GM12874 (cell line): ENCODE results near the gene MOB3C.

Experiments used
- CTCF ChIP-seq: IDR thresholded peaks from 2 replicates; pipeline ENCODE4 v1.5.1; 2011; ENCODE audit warnings: low read depth, mild to moderate bottlenecking, control low read depth, low read length, moderate library complexity; ENCODE audit not compliant: insufficient read depth

MOB3C gene

DNA sequence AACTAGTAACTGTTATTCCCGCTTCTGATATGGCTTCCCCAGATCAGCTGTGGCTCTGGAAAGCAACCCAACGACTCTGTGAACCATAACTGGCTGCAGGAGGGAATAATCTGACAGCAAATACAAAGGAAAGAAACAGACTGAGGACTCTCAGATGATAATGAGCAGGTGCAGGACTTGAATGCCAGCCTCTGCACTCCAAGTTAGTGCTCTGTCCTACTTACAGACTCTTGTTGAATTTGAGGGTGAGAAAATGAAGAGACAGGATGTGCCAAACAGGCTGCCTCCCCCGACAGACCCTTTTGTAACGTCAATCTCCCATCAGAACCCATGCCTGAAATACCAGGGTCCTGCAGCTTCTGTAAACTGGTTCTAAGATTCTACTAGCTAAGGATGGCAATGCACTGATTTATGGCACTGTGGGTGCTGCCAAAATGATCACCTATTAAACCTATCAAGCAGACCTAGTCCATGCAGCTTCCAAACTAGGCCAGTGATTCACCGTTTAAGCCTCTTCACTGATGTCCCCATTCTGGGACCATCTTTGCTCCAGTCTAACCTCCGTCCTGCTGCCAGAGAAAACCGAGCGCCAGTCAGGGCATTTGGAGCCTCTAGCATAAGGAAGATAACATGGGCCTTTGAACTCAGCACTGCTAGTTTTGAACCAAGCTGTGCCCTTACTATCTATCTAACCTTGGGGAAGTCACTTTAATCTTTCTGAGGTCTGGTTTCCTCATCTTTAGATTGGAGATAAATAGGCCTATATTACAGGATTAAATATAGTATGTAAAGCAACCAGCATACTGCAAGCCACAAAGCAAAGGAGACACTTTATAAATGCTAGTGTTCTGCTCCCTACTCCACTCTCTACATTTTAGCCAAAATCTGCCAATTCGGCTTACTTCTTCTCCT lies 17.3 kb downstream of the MOB3C start:
- TF ChIP-seq CTCF: no peak

DNA sequence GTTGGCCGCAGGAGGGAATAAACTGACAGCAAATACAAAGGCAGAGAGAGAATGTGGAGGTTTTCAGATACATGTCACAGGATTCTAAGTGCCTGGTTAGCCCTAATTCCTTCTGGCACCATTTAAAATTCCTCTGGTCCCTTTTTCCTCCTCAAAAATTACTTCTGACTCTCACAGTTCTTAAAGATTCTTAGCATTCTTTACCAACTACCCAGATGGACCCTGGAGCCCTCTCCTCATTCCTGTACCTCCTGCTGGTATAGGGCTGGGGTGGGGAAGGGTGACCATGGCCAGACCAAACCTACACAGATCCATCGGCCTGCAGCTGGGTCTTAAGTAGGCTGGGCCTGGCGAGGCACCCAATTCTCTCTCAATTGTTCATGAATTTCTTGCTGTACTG lies 19.8 kb downstream of the MOB3C start:
- TF ChIP-seq CTCF: no peak

DNA sequence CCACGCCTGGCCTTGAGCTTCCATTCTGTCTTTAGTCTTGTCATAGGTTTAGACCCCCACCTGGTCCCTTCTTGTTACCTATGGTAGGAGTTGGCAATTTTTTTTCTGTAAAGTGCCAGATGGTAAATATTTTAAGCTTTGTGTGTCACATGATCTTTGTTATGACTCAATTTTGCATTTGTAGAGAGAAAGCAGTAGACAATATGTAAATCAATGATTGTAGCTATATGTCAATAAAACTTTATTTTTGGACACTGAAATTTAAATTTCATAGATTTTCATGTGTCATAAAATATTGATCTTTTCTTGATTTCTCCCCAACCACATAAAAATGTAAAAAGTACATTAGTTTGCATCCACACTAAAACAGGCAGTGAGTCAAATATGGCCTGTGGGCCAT lies 20.6 kb downstream of the MOB3C start:
- no peak for TF ChIP-seq CTCF

DNA sequence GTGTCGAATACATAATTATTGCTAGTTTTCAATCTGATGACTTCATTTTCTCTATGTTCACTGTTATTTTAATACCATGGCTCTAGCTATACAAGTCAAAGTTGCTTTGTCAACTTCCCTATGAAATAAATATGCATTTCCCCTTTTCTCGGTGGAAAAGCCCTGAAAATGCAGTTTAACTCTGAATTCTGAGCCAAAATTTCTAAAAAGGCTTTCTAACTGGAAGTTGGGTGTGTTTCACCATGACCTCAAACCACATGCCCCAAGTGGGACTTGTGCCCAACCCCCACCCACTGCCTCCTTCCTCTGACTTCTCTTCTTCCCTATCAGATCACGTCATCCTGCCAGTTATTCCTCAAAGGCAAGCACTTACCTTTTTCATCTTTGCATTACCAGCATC lies 21.5 kb downstream of the MOB3C start:
- no peak for TF ChIP-seq CTCF

GRCh38 chr1:46594063-46594462 lies 22.5 kb downstream of the MOB3C start:
- no peak for TF ChIP-seq CTCF

GRCh38 chr1:46592823-46593222 lies 23.8 kb downstream of the MOB3C start:
- no peak for TF ChIP-seq CTCF

DNA sequence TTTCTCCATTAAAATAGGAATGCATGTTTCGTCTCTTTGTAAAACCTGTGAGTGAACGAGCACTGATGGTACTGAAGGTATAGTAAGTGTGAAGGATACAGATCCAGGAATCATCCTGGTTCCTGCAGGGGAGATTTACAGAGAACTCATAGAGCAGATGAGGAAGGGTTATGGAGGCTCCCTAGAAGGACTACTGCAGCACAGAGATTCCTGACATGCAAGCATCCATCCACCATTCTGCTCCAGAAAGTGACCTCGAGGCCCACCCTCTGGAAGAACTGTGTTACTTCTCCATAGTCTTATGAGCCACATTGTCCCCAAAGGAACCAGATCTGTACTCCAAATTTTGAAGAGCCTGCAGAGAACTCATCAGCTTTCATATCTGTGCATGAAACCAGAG lies 27.1 kb downstream of the MOB3C start:
- no peak for TF ChIP-seq CTCF
